Mesenchymal stem cell (in vitro differentiated cells and primary cell): ENCODE results near the gene ADAM22.

Experiments used
- DNase-seq: peaks from one replicate; pipeline ENCODE4 v3.0.0-alpha.2; 2013
- H2AFZ ChIP-seq: one replicate; pipeline ENCODE4 v1.6.1; 2013; ENCODE audit warnings: low read depth, mild to moderate bottlenecking, control low read depth, inconsistent platforms, low read length, moderate library complexity
- H2AK5ac ChIP-seq: 2 replicates; pipeline ENCODE4 v1.6.1; 2013; ENCODE audit warnings: low read length, moderate library complexity, mild to moderate bottlenecking, inconsistent platforms; ENCODE audit not compliant: severe bottlenecking
- H2BK120ac ChIP-seq: one replicate; pipeline ENCODE4 v1.6.1; 2013; ENCODE audit warnings: low read depth, mild to moderate bottlenecking, inconsistent platforms, low read length, moderate library complexity
- H2BK12ac ChIP-seq, 2 experiments: one replicate each; pipeline ENCODE4 v1.6.1; 2013; ENCODE audit warnings: inconsistent platforms in 2 of 2, low read length in 2 of 2, mild to moderate bottlenecking in 2 of 2, moderate library complexity in 2 of 2, control low read depth in 1 of 2
- H2BK15ac ChIP-seq: one replicate; pipeline ENCODE4 v1.6.1; 2013; ENCODE audit warnings: mild to moderate bottlenecking, low read depth, inconsistent platforms; ENCODE audit not compliant: poor library complexity, severe bottlenecking
- H2BK5ac ChIP-seq: 2 replicates; pipeline ENCODE4 v1.6.1; 2013; ENCODE audit warnings: low read depth, mild to moderate bottlenecking, low read length, control low read depth, inconsistent platforms; ENCODE audit not compliant: poor library complexity, severe bottlenecking
- H3K14ac ChIP-seq, 2 experiments: one replicate each; pipeline ENCODE4 v1.6.1; 2013; ENCODE audit warnings: inconsistent platforms in 2 of 2, low read length in 2 of 2, control low read depth in 1 of 2, mild to moderate bottlenecking in 1 of 2, moderate library complexity in 1 of 2
- H3K18ac ChIP-seq, 2 experiments: one replicate each; pipeline ENCODE4 v1.6.1; 2013; ENCODE audit warnings: inconsistent platforms in 2 of 2, low read length in 2 of 2, control low read depth in 1 of 2, low read depth in 1 of 2, mild to moderate bottlenecking in 1 of 2
- H3K23ac ChIP-seq, 2 experiments: one replicate each; pipeline ENCODE4 v1.6.1; 2013; ENCODE audit warnings: inconsistent platforms in 2 of 2, low read length in 2 of 2, mild to moderate bottlenecking in 2 of 2, moderate library complexity in 2 of 2, control low read depth in 1 of 2
- H3K27ac ChIP-seq: 2 replicates; pipeline ENCODE4 v1.5.1; 2013; ENCODE audit warnings: mild to moderate bottlenecking, moderate library complexity, low read length, control low read depth, inconsistent platforms; ENCODE audit not compliant: poor library complexity, severe bottlenecking
- H3K27me3 ChIP-seq, 2 experiments: 2 replicates each; pipeline versions ENCODE4 v1.6.1 to v1.7.0; 2013; ENCODE audit warnings: low read length in 2 of 2, mild to moderate bottlenecking in 2 of 2, moderate library complexity in 2 of 2, control low read depth in 1 of 2, inconsistent platforms in 1 of 2; ENCODE audit not compliant: control insufficient read depth in 1 of 2, insufficient read depth in 1 of 2
- H3K36me3 ChIP-seq, 2 experiments: 2 replicates each; pipeline versions ENCODE4 v1.6.1 to v1.7.0; 2013; ENCODE audit warnings: low read length in 2 of 2, control low read depth in 1 of 2, inconsistent platforms in 1 of 2, low read depth in 1 of 2, mild to moderate bottlenecking in 1 of 2; ENCODE audit not compliant: insufficient read depth in 2 of 2, control insufficient read depth in 1 of 2
- H3K4ac ChIP-seq, 2 experiments: one replicate each; pipeline ENCODE4 v1.6.1; 2013; ENCODE audit warnings: inconsistent platforms in 2 of 2, low read length in 2 of 2, mild to moderate bottlenecking in 2 of 2, moderate library complexity in 2 of 2, control low read depth in 1 of 2, low read depth in 1 of 2
- H3K4me1 ChIP-seq: 2 replicates; pipeline ENCODE4 v1.6.1; 2013; ENCODE audit warnings: low read depth, low read length, control low read depth; ENCODE audit not compliant: control insufficient read depth, insufficient read depth
- H3K4me2 ChIP-seq: 2 replicates; pipeline ENCODE4 v1.6.1; 2013; ENCODE audit warnings: low read length, mild to moderate bottlenecking, inconsistent platforms; ENCODE audit not compliant: poor library complexity, severe bottlenecking
- H3K4me3 ChIP-seq, 2 experiments: 2 replicates each; pipeline versions ENCODE4 v1.5.1 to v1.7.0; 2013; ENCODE audit warnings: low read length in 2 of 2, mild to moderate bottlenecking in 2 of 2, control low read depth in 1 of 2, low read depth in 1 of 2; ENCODE audit not compliant: insufficient read depth in 1 of 2
- H3K79me1 ChIP-seq: replicated peaks from 2 replicates; pipeline ENCODE4 v1.6.1; 2013; ENCODE audit warnings: mild to moderate bottlenecking, control low read depth, low read length, inconsistent platforms; ENCODE audit not compliant: poor library complexity, severe bottlenecking
- H3K9ac ChIP-seq: 2 replicates; pipeline ENCODE4 v1.7.0; 2013; ENCODE audit warnings: mild to moderate bottlenecking, low read length, moderate library complexity
- H3K9me3 ChIP-seq: 2 replicates; pipeline ENCODE4 v1.7.0; 2013; ENCODE audit warnings: mild to moderate bottlenecking, low read length; ENCODE audit not compliant: control insufficient read depth
- H4K8ac ChIP-seq: one replicate; pipeline ENCODE4 v1.6.1; 2013; ENCODE audit warnings: inconsistent platforms, mild to moderate bottlenecking, low read length, moderate library complexity
- H4K91ac ChIP-seq: one replicate; pipeline ENCODE4 v1.6.1; 2013; ENCODE audit warnings: mild to moderate bottlenecking, low read length, inconsistent platforms
- WGBS: methylation state at CpG from one replicate; pipeline ENCODE4 v1.1.7; 2013; ENCODE audit warnings: mixed read lengths; 5-methylcytosine and 5-hydroxymethylcytosine counted together

The ADAM22 gene

DNA sequence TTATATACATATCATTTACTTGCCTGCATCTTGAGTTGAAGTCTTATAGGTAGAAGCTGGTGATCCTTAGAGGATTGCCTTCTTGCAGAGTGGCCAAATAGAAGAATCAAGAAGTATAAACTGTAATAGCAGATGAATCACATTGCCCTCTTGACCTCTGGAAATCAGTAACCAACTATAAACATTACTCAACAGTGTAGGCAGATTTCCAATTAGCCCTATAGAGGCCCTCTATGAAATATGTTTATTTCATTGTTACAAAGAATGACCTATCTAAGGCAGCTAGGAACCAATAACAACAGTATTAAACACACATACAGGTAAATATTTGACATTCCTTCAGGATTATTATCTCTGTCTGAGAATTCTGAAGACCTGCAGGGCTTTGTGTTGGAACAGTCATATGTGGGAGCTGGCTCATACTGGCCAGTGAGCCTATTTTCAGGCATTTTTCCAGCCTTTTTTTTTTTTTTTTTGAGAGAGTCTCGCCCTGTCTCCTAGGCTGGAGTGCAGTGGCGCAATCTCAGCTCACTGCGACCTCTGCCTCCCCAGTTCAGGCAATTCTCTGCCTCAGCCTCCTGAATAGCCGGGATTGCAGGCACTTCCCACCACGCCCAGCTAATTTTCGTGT is 292.9 kb downstream of the ADAM22 start:
- H3K14ac ChIP-seq, result no peak overlapping the region

DNA sequence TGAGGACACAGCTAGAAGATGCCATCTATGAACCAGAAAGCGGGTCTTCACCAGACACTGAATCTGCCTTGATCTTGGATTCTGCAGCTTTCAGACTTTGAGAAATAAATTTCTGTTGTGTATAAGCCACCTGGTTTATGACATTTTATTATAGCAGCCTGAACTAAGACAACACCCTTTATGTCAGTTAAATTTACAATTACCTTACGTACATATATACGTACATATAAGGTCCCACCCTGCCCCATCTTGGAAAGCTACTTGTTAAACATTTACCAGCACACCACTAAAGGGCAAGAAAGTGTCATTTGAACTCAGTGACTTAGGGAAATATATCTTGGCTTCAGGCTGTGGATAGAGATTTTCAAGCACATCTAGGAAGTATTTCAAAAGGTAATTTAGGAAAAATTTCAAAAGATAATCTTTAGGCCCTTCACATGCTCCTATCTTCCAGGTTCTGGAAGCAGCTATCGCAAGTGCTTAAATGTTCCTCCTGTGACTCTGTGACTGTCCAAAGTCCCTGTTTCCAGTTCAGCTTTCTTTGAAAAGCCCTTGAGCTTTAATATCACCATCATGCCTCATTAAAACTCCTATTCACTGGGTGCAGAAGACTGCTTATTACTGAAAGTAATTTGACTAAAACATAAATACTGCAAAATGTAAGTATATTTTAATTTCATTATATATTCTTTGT is 295.4 kb downstream of the ADAM22 start:
- Histone ChIP-seq H2BK5ac (no peak overlapping the region), H3K18ac (no peak overlapping the region)

More for the DNA sequence above, 292.9 kb downstream of the ADAM22 start:
- Histone ChIP-seq H4K91ac (no peak overlapping the region), H2BK5ac (no peak overlapping the region), H4K8ac (no peak overlapping the region), H3K9me3 (peaks cover 4% of the 10 kb centered on the region), H2AK5ac (no peak overlapping the region), H2BK15ac (no peak overlapping the region), H3K4me3 (no peak overlapping the region), H3K4me2 (peak overlapping the region; percentile 42), H3K27me3 (no peaks in the 10 kb centered on the region), H3K79me1 (no peaks in the 10 kb centered on the region), H3K23ac (no peak overlapping the region), H2BK12ac (no peak overlapping the region), H3K18ac (no peak overlapping the region), H3K36me3 (no peaks in the 10 kb centered on the region), H2BK120ac (no peak overlapping the region), H3K4ac (no peak overlapping the region), H3K4me1 (peaks cover 4% of the 10 kb centered on the region), H3K27ac (peak overlapping the region; percentile 66), H3K9ac (no peak overlapping the region), H2AFZ (no peak overlapping the region)
- 80% methylated on average over 6 of the region's 6 CpGs for WGBS
- peak; percentile 31 for DNase-seq

DNA sequence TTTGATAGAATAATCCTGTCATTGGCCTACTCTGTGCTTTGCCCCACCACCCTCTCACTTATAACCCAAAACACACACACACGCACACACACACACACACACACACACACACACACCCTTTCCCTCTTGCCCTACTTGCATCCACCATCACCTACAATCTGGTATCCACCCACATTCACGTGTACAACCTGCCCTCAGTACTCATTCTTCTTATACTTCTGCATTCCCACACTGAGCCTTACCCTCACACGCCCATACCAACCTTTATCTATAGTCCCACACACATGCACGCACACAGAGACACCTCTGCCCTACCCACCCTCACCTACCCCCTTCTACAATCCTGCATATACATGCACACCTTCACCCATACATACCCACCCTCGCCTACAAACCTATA is 296.6 kb downstream of the ADAM22 start:
- H4K91ac ChIP-seq, result no peak overlapping the region
- WGBS, result 66% methylated on average over 5 of the region's 5 CpGs
- no peaks in the 10 kb centered on the region for H3K79me1 ChIP-seq
- no peak overlapping the region for H3K4me3 ChIP-seq
- DNase-seq, result no peak
- H2BK15ac ChIP-seq, result no peak overlapping the region
- no peak overlapping the region for H3K4ac ChIP-seq
- no peak overlapping the region for H4K8ac ChIP-seq
- no peak overlapping the region for H3K9ac ChIP-seq
- no peak overlapping the region for H3K4me2 ChIP-seq
- H3K36me3 ChIP-seq, result no peaks in the 10 kb centered on the region
- H3K4me1 ChIP-seq, result peaks cover 4% of the 10 kb centered on the region
- peak overlapping the region in 1 of 2 experiments; percentile 52 for H3K23ac ChIP-seq
- no peak overlapping the region for H2BK120ac ChIP-seq
- no peak overlapping the region for H2BK5ac ChIP-seq
- H3K14ac ChIP-seq, result no peak overlapping the region
- no peaks in the 10 kb centered on the region for H3K27me3 ChIP-seq
- no peak overlapping the region for H3K18ac ChIP-seq
- peaks cover 4% of the 10 kb centered on the region for H3K9me3 ChIP-seq
- no peak overlapping the region for H2AFZ ChIP-seq
- no peak overlapping the region for H3K27ac ChIP-seq
- H2AK5ac ChIP-seq, result no peak overlapping the region
- no peak overlapping the region for H2BK12ac ChIP-seq

More for the DNA sequence above, 295.4 kb downstream of the ADAM22 start:
- no peak for DNase-seq
- no peak overlapping the region for H4K91ac ChIP-seq
- no peaks in the 10 kb centered on the region for H3K36me3 ChIP-seq
- no peak overlapping the region for H2BK12ac ChIP-seq
- H2AK5ac ChIP-seq, result no peak overlapping the region
- H3K4me3 ChIP-seq, result no peak overlapping the region
- H3K4me2 ChIP-seq, result no peak overlapping the region
- H2AFZ ChIP-seq, result no peak overlapping the region
- no peak overlapping the region for H3K23ac ChIP-seq
- no peak overlapping the region for H2BK120ac ChIP-seq
- H2BK15ac ChIP-seq, result no peak overlapping the region
- H3K79me1 ChIP-seq, result no peaks in the 10 kb centered on the region
- H4K8ac ChIP-seq, result no peak overlapping the region
- H3K14ac ChIP-seq, result no peak overlapping the region
- H3K27me3 ChIP-seq, result no peaks in the 10 kb centered on the region
- no peak overlapping the region for H3K27ac ChIP-seq
- H3K9ac ChIP-seq, result no peak overlapping the region
- WGBS, result 96% methylated on average over 4 of the region's 4 CpGs
- no peak overlapping the region for H3K4ac ChIP-seq
- H3K4me1 ChIP-seq, result peaks cover 4% of the 10 kb centered on the region
- peaks cover 4% of the 10 kb centered on the region for H3K9me3 ChIP-seq

DNA sequence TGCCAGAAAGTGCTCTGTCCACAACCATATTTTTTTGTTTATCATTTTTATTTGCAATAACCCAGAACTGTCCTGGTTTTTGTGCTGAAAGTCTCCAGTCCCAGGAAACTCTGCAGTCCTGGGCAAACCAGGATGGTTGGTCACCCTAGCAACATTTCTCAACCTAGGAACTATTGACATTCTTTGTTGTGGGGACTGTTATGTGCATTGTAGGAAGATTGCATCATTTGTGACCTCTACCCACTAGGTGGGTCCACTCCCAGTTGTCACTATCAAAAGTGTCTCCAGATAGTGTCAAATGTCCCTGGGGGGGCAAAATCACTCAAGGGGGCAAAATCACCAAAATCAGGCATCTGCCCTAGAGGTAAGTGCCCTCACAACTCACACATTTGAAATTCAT is 299.8 kb downstream of the ADAM22 start:
- no peak overlapping the region for H3K18ac ChIP-seq
- H3K27me3 ChIP-seq, result no peaks in the 10 kb centered on the region

More for the DNA sequence above, 299.8 kb downstream of the ADAM22 start:
- Histone ChIP-seq H4K91ac (no peak overlapping the region), H3K4me3 (no peak overlapping the region), H3K4me1 (no peaks in the 10 kb centered on the region), H3K9me3 (peaks cover 3% of the 10 kb centered on the region), H2BK15ac (no peak overlapping the region), H3K27ac (no peak overlapping the region), H2AK5ac (no peak overlapping the region), H2BK120ac (no peak overlapping the region), H2BK12ac (no peak overlapping the region), H2BK5ac (no peak overlapping the region), H3K79me1 (no peaks in the 10 kb centered on the region), H3K9ac (no peak overlapping the region), H3K36me3 (no peaks in the 10 kb centered on the region), H3K4me2 (no peak overlapping the region), H2AFZ (no peak overlapping the region), H3K23ac (no peak overlapping the region), H4K8ac (no peak overlapping the region), H3K4ac (no peak overlapping the region), H3K14ac (no peak overlapping the region)
- DNase-seq, result no peak
